Lower leg skin (tissue), 4 donors: Measurements from ENCODE around the gene C19orf67. TPM values are rescaled to one million over a fixed set of nuclear protein-coding genes. Genes with fewer than 3 reads are reported as not detected.

Experiments used
- DNase-seq, 2 donors: peaks; one replicate each; pipeline ENCODE4 v3.0.0-alpha.2; 2019; ENCODE audit warnings: low spot score in 2 of 2
- H3K4me3 ChIP-seq: fragments of 200-600 bp; sonication (generic); 2 replicates; pipeline ENCODE4 v1.5.1; 2017; ENCODE audit warnings: mild to moderate bottlenecking, low read depth; ENCODE audit not compliant: poor library complexity, severe bottlenecking
- POLR2A ChIP-seq, 2 donors: fragments of 450-650 bp; IDR thresholded peaks; one replicate each; pipeline ENCODE4 v1.6.1; 2016 to 2017; ENCODE audit warnings: antibody characterized with exemption in 2 of 2, mild to moderate bottlenecking in 1 of 2, moderate library complexity in 1 of 2
- WGBS, 2 donors: methylation state at CpG; one replicate each; pipeline ENCODE4 v1.1.5; 2018; 5-methylcytosine and 5-hydroxymethylcytosine counted together
- intact Hi-C: fragments of 100-400 bp; cut with DNase I; formaldehyde crosslinking; loops from one replicate; pipeline ENCODE4 v1.15.0; 2023; ENCODE audit warnings: low total_unique reads
- total RNA-seq, 4 donors: library from RNA; depleted of rRNA; stranded (reverse); fragments of >200 nt; gene quantifications; one replicate each; pipeline ENCODE4 v1.1.0, GENCODE V29; 2016
- TF ChIP-seq, protein P1 (sequence below), 3 donors: fragments of 450-650 bp; IDR thresholded peaks; one replicate each; pipeline ENCODE4 v1.5.1; 2016; ENCODE audit warnings: antibody characterized with exemption in 3 of 3, mild to moderate bottlenecking in 3 of 3, moderate library complexity in 2 of 3

The C19orf67 gene
- total RNA-seq, 4 donors from 2014 or later: not detected

DNA sequence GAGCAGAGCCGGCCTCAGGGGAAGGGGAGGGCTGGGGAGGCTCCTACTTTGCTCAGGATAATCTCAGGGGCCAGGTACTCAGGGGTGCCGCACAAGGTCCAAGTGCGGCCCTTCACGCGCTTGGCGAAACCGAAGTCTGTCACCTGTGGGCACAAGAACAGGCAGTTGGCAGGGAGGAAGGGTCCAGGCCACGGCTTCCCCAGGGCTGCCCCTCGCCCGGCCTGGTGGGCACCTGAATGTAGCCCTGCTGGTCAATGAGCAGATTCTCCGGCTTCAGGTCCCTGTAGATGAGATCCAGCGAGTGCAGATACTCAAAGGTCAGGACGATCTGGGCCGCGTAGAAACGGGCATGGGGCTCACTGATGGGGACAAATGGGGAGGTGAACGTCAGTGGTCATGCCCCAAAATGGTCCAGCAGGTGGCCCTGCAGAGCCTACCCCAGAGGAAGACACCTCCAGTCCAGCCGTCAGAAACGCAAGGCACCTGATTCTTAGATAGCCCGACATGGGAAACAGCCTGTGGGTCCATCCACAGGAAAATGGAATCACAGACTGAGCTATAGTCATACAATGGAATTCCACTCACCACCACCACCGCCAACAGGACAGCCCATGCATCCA, 12.1 kb upstream of the C19orf67 start:
- intact Hi-C loops: no loop called here
- no peak overlapping the region for H3K4me3 ChIP-seq
- no peak for DNase-seq
- TF ChIP-seq, protein P1, sequence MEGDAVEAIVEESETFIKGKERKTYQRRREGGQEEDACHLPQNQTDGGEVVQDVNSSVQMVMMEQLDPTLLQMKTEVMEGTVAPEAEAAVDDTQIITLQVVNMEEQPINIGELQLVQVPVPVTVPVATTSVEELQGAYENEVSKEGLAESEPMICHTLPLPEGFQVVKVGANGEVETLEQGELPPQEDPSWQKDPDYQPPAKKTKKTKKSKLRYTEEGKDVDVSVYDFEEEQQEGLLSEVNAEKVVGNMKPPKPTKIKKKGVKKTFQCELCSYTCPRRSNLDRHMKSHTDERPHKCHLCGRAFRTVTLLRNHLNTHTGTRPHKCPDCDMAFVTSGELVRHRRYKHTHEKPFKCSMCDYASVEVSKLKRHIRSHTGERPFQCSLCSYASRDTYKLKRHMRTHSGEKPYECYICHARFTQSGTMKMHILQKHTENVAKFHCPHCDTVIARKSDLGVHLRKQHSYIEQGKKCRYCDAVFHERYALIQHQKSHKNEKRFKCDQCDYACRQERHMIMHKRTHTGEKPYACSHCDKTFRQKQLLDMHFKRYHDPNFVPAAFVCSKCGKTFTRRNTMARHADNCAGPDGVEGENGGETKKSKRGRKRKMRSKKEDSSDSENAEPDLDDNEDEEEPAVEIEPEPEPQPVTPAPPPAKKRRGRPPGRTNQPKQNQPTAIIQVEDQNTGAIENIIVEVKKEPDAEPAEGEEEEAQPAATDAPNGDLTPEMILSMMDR (IDR thresholded peaks at IDR 0.05): no peak
- TF ChIP-seq POLR2A (IDR thresholded peaks at IDR 0.05): no peak
- WGBS, 2 donors: 84 to 87% methylated on average over 21 of the region's 21 CpGs

DNA sequence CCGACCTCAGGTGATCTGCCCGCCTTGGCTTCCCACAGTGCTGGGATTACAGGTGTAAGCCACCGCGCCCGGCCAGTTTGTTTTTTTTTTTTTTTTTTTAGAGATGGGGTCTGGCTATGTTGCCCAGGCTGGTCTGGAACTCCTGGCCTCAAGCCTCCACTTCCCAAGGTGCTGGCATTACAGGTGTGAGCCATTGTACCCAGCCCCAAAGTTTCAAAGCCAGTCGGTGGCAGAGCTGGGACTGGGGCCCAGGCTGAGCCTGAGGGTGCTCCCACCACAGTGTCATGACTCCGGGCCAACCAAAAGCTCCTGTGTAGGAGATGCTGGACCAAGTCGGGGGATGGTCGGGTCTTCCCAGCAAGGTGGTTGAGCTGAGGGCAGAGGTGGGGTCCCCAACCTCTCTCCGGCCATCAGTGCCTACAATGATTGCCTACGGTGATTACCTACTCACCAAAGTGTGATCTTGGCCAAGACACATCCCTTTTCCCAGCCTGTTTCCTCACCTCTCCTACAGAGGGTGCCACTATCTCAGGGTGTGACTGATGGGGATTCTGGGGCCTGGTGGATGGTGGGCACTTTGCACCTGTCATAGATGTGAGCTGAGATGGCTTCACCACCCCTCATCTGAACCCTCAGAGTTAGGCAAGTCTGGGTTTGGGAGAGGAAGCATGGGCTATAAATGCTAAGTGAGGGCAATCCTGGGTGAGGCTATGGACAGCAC, 10.8 kb upstream of the C19orf67 start:
- 89 to 92% methylated on average over 11 of the region's 11 CpGs for WGBS, 2 donors
- no peak overlapping the region for H3K4me3 ChIP-seq
- no peak for DNase-seq
- intact Hi-C loops: no loop called here
- no peak for TF ChIP-seq POLR2A (IDR thresholded peaks at IDR 0.05)
- TF ChIP-seq, protein P1 (IDR thresholded peaks at IDR 0.05): no peak

DNA sequence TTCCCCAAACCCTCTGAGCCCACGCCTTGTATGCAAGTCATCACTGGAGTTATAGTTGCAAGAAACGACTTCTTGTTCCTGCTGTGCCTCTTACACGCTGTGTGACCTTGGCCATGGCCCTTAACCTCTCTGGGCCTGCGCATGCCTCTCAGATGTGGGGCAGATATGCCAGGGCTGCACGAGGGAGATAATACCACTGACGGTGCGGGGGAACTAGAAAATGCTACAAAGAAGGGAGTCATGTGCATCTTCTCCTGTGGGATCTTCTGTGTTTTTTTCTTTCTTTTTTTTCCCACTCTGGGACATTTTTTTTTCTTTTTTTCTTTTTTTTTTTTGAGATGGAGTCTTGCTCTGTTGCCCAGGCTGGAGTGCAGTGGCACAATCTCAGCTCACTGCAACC, 9.3 kb upstream of the C19orf67 start:
- no peak overlapping the region for H3K4me3 ChIP-seq
- 82 to 90% methylated on average over 7 of the region's 7 CpGs for WGBS, 2 donors
- no peak for DNase-seq
- intact Hi-C loops: no loop called here
- TF ChIP-seq, protein P1 (IDR thresholded peaks at IDR 0.05): no peak
- no peak for TF ChIP-seq POLR2A (IDR thresholded peaks at IDR 0.05)

DNA sequence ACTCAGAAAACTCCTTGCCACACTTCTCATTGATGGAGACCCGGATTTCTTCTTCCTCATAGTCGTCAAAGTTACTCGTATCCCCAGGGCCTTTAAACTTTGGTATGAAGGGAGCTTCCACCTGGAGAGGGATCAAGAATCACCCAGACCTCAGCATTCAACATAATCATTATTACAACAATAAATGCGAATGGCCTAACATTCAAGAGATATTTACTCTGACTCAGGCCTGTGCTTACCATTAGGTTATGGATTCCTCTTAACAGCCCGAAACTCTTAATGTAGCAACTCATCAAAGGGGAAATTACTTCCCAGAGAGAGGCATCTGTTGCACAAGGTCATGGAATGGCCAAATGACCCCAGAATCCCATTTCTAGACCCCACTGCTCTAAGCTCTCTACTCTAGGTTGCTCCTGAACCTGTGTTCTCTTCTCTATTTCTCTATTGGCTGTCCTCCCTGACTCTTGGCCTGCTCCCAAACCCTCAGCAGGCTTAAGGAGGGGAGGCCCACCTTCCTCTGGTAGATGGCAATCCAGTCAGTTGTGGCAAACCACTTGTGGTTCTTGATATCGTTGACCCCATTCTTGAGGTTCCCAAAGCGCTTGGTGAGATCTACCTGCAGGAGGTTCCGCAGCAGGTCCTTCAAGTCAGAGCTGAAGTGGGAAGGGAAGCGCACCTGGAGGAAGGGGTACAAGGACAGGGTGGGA, 7.7 kb upstream of the C19orf67 start:
- DNase-seq: no peak
- WGBS, 2 donors: 95 to 96% methylated on average over 9 of the region's 9 CpGs
- intact Hi-C loops: no loop called here
- no peak for TF ChIP-seq POLR2A (IDR thresholded peaks at IDR 0.05)
- TF ChIP-seq, protein P1 (IDR thresholded peaks at IDR 0.05): no peak
- H3K4me3 ChIP-seq: no peak overlapping the region

DNA sequence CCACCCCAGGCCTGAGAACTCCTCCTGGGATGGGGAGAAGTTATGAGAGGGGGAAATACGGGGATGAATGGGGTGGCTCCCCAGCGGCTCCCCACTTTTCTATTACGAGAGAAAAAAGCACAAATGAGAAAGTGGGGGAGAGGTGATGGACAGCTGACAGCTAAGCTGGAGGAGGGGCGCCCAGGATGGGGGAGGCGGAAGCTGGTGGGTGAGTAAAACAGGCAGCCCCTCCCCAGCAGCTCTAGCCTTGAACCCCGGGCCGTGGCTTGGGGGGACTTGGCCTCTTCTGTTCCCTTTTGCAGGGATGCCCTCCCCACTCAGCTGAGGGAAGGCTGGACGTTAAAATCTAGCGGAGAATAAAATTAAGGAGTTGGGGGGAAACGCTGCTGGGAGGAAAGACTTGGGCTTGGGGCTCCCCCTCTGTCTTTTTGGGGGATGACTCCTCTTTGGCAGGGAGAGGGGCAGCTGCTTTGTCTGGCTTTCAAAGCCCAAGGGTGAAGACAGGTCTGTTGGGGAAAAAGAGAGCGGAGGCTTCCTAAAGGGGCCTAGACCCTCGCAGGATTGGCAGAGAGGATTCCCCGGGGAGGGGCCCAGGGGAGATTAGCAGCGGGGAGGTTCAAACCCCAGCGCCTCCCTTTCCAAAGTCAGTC, 6.4 kb upstream of the C19orf67 start:
- no peak overlapping the region for H3K4me3 ChIP-seq
- intact Hi-C loops: no loop called here
- WGBS, 2 donors: 13 to 15% methylated on average over 15 of the region's 15 CpGs
- TF ChIP-seq, protein P1 (IDR thresholded peaks at IDR 0.05): no peak
- TF ChIP-seq POLR2A (IDR thresholded peaks at IDR 0.05): no peak
- DNase-seq: no peak
